Measurements from ENCODE around the gene FGFR3.

The FGFR3 gene

GRCh38 chr4:1763550-1764080 is 29.5 kb upstream of the FGFR3 start:
- TF ChIP-seq MYC (IDR thresholded peaks at IDR 0.05; ENCODE audit: low read depth, low read length) (no peak), POLR2A (IDR thresholded peaks at IDR 0.05; ENCODE audit: extremely low read depth, insufficient read length) (no peak), MAX (IDR thresholded peaks at IDR 0.05; ENCODE audit: low read depth, low read length) (no peak), CTCF (IDR thresholded peaks at IDR 0.05; ENCODE audit: low read depth, low read length) (no peak)
- H3K4me3 ChIP-seq (ENCODE audit: low read depth, low read length), result no peak overlapping the region
- peak; percentile 80 for DNase-seq (ENCODE audit: low read depth)

GRCh38 chr4:1764670-1765069 is 28.4 kb upstream of the FGFR3 start:
- no peak for DNase-seq (ENCODE audit: low read depth)
- no peak overlapping the region for H3K4me3 ChIP-seq (ENCODE audit: low read depth, low read length)
- TF ChIP-seq CTCF (IDR thresholded peaks at IDR 0.05; ENCODE audit: low read depth, low read length), result no peak
- TF ChIP-seq POLR2A (IDR thresholded peaks at IDR 0.05; ENCODE audit: extremely low read depth, insufficient read length), result no peak
- TF ChIP-seq MYC (IDR thresholded peaks at IDR 0.05; ENCODE audit: low read depth, low read length), result no peak
- TF ChIP-seq MAX (IDR thresholded peaks at IDR 0.05; ENCODE audit: low read depth, low read length), result no peak

- no peak for TF ChIP-seq CTCF (IDR thresholded peaks at IDR 0.05; ENCODE audit: low read depth, low read length)
- no peak for TF ChIP-seq POLR2A (IDR thresholded peaks at IDR 0.05; ENCODE audit: extremely low read depth, insufficient read length)
- TF ChIP-seq MAX (IDR thresholded peaks at IDR 0.05; ENCODE audit: low read depth, low read length), result no peak
- no peak for TF ChIP-seq MYC (IDR thresholded peaks at IDR 0.05; ENCODE audit: low read depth, low read length)
- no peak for DNase-seq (ENCODE audit: low read depth)
- H3K4me3 ChIP-seq (ENCODE audit: low read depth, low read length), result no peak overlapping the region
Measured at GRCh38 chr4:1765409-1766072, 27.6 kb upstream of the FGFR3 start.

GRCh38 chr4:1766106-1767060 is 26.7 kb upstream of the FGFR3 start:
- DNase-seq (ENCODE audit: low read depth), result no peak
- H3K4me3 ChIP-seq (ENCODE audit: low read depth, low read length), result no peak overlapping the region
- no peak for TF ChIP-seq POLR2A (IDR thresholded peaks at IDR 0.05; ENCODE audit: extremely low read depth, insufficient read length)
- no peak for TF ChIP-seq MYC (IDR thresholded peaks at IDR 0.05; ENCODE audit: low read depth, low read length)
- no peak for TF ChIP-seq MAX (IDR thresholded peaks at IDR 0.05; ENCODE audit: low read depth, low read length)
- TF ChIP-seq CTCF (IDR thresholded peaks at IDR 0.05; ENCODE audit: low read depth, low read length), result no peak

- TF ChIP-seq POLR2A (IDR thresholded peaks at IDR 0.05; ENCODE audit: extremely low read depth, insufficient read length) (no peak), CTCF (IDR thresholded peaks at IDR 0.05; ENCODE audit: low read depth, low read length) (no peak), MYC (IDR thresholded peaks at IDR 0.05; ENCODE audit: low read depth, low read length) (no peak), MAX (IDR thresholded peaks at IDR 0.05; ENCODE audit: low read depth, low read length) (no peak)
- no peak overlapping the region for H3K4me3 ChIP-seq (ENCODE audit: low read depth, low read length)
- DNase-seq (ENCODE audit: low read depth), result peak; percentile 68
Measured at GRCh38 chr4:1767061-1767769, 25.9 kb upstream of the FGFR3 start.

All from NB4 (cell line).